ENCODE results near the gene PCSK2. TPM values are rescaled to one million over a fixed set of nuclear protein-coding genes. Genes with fewer than 3 reads are reported as not detected.

Gene PCSK2
- total RNA-seq, 1 experiment from 2014 or later: not detected

GRCh38 chr20:17493173-17493572 lies 266.3 kb downstream of the PCSK2 start:
- no peaks in the 10 kb centered on the region for H3K9me3 ChIP-seq (ENCODE audit: low read length)
- H2AFZ ChIP-seq (ENCODE audit: low read length): no peak overlapping the region
- H3K9ac ChIP-seq (ENCODE audit: low read length): no peak overlapping the region
- no peak overlapping the region for H3K4me2 ChIP-seq (ENCODE audit: low read depth, low read length, poor library complexity, severe bottlenecking)
- H4K20me1 ChIP-seq (ENCODE audit: insufficient read depth, low read depth, low read length): no peaks in the 10 kb centered on the region
- H3K27me3 ChIP-seq (ENCODE audit: low read length): no peaks in the 10 kb centered on the region
- no peaks in the 10 kb centered on the region for H3K79me2 ChIP-seq (ENCODE audit: low read length)
- H3K4me1 ChIP-seq (ENCODE audit: low read length): no peaks in the 10 kb centered on the region
- DNase-seq: no peak
- H3K9me2 ChIP-seq (replicated peaks; ENCODE audit: insufficient read depth, low read length): no peaks in the 10 kb centered on the region
- H3K4me3 ChIP-seq (ENCODE audit: low read length): no peak overlapping the region
- H3K36me3 ChIP-seq (ENCODE audit: insufficient read depth, low read length): no peaks in the 10 kb centered on the region
- H3K27ac ChIP-seq (ENCODE audit: low read length): no peak overlapping the region

- Histone ChIP-seq H2AFZ (ENCODE audit: low read length) (no peak overlapping the region), H3K9ac (ENCODE audit: low read length) (no peak overlapping the region), H3K27me3 (ENCODE audit: low read length) (no peaks in the 10 kb centered on the region), H3K36me3 (ENCODE audit: insufficient read depth, low read length) (no peaks in the 10 kb centered on the region), H3K9me3 (ENCODE audit: low read length) (no peaks in the 10 kb centered on the region), H3K27ac (ENCODE audit: low read length) (no peak overlapping the region), H3K4me1 (ENCODE audit: low read length) (no peaks in the 10 kb centered on the region), H3K9me2 (replicated peaks; ENCODE audit: insufficient read depth, low read length) (no peaks in the 10 kb centered on the region), H4K20me1 (ENCODE audit: insufficient read depth, low read depth, low read length) (no peaks in the 10 kb centered on the region), H3K79me2 (ENCODE audit: low read length) (no peaks in the 10 kb centered on the region), H3K4me2 (ENCODE audit: low read depth, low read length, poor library complexity, severe bottlenecking) (no peak overlapping the region), H3K4me3 (ENCODE audit: low read length) (no peak overlapping the region)
- no peak for DNase-seq
Observed at GRCh38 chr20:17494201-17494600, 267.4 kb downstream of the PCSK2 start.

DNA sequence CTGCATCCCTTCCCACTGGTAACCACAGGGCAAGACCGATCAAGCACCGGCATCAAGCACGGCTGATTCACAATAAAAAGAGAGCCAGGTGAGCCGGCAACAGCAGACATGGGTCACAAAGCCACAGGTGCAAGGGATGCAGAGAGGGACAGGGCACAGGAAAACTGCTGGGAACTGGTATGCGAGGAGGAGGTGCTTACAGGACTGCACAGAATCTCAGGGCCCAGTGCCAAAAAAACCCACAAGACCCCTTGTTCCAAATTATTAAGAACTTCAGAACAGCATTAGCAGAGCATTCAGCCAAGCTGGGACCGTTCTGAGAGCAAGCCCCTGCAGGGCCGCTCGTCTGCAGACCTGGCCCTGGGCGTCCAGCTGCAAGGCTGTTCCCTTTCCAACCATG lies 269.0 kb downstream of the PCSK2 start:
- H2AFZ ChIP-seq (ENCODE audit: low read length): no peak overlapping the region
- H3K9me3 ChIP-seq (ENCODE audit: low read length): no peaks in the 10 kb centered on the region
- H3K27me3 ChIP-seq (ENCODE audit: low read length): no peaks in the 10 kb centered on the region
- no peaks in the 10 kb centered on the region for H3K79me2 ChIP-seq (ENCODE audit: low read length)
- H3K9me2 ChIP-seq (replicated peaks; ENCODE audit: insufficient read depth, low read length): no peaks in the 10 kb centered on the region
- H3K4me3 ChIP-seq (ENCODE audit: low read length): no peak overlapping the region
- no peaks in the 10 kb centered on the region for H3K36me3 ChIP-seq (ENCODE audit: insufficient read depth, low read length)
- H3K4me2 ChIP-seq (ENCODE audit: low read depth, low read length, poor library complexity, severe bottlenecking): no peak overlapping the region
- no peak overlapping the region for H3K27ac ChIP-seq (ENCODE audit: low read length)
- no peak for DNase-seq
- H3K4me1 ChIP-seq (ENCODE audit: low read length): no peaks in the 10 kb centered on the region
- H3K9ac ChIP-seq (ENCODE audit: low read length): no peak overlapping the region
- no peaks in the 10 kb centered on the region for H4K20me1 ChIP-seq (ENCODE audit: insufficient read depth, low read depth, low read length)

DNA sequence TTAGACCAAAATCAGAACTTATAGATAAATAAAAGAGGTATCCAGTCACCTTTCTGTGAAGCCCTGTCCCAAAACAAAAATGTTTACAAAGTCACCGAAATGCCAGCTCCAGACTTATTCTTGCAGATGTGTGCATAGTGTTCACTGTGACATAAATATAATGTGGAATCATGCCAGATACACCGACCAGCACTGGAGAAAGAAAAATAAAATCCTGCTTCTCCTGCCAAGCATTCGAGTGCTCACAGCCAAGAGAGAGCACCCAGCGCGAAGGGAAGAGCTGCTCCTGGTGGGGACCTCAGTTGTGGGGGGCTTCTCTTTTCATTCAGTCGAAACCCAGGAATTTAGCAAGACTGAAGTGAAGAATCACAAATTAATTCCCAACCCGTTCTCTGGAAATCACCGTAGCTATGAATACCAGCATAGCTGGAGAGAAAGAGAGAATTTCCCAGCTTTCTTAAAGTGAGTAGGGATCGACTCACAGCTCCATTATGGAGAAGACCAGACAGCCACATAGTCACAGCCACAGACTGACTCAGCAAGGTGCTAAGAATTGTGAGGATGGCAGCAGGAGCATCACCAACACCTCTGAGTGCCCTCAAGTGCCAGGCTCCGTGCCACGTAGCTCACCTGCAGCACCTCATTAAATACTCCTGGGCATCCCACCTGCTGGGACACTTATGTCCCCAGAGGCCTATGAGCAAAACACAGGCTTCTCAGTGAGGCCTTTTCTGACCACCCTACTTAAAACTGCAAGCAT lies 271.2 kb downstream of the PCSK2 start:
- no peaks in the 10 kb centered on the region for H3K36me3 ChIP-seq (ENCODE audit: insufficient read depth, low read length)
- H2AFZ ChIP-seq (ENCODE audit: low read length): no peak overlapping the region
- no peaks in the 10 kb centered on the region for H3K27me3 ChIP-seq (ENCODE audit: low read length)
- H3K4me1 ChIP-seq (ENCODE audit: low read length): no peaks in the 10 kb centered on the region
- H3K9ac ChIP-seq (ENCODE audit: low read length): no peak overlapping the region
- DNase-seq: no peak
- no peaks in the 10 kb centered on the region for H3K9me2 ChIP-seq (replicated peaks; ENCODE audit: insufficient read depth, low read length)
- H3K4me3 ChIP-seq (ENCODE audit: low read length): no peak overlapping the region
- no peak overlapping the region for H3K4me2 ChIP-seq (ENCODE audit: low read depth, low read length, poor library complexity, severe bottlenecking)
- H4K20me1 ChIP-seq (ENCODE audit: insufficient read depth, low read depth, low read length): no peaks in the 10 kb centered on the region
- no peaks in the 10 kb centered on the region for H3K9me3 ChIP-seq (ENCODE audit: low read length)
- H3K27ac ChIP-seq (ENCODE audit: low read length): no peak overlapping the region
- no peaks in the 10 kb centered on the region for H3K79me2 ChIP-seq (ENCODE audit: low read length)

GRCh38 chr20:17498641-17499040 lies 271.8 kb downstream of the PCSK2 start:
- Histone ChIP-seq H3K27me3 (ENCODE audit: low read length) (no peaks in the 10 kb centered on the region), H3K27ac (ENCODE audit: low read length) (no peak overlapping the region), H3K9me3 (ENCODE audit: low read length) (no peaks in the 10 kb centered on the region), H3K36me3 (ENCODE audit: insufficient read depth, low read length) (no peaks in the 10 kb centered on the region), H3K4me2 (ENCODE audit: low read depth, low read length, poor library complexity, severe bottlenecking) (no peak overlapping the region), H3K79me2 (ENCODE audit: low read length) (no peaks in the 10 kb centered on the region), H4K20me1 (ENCODE audit: insufficient read depth, low read depth, low read length) (no peaks in the 10 kb centered on the region), H3K9ac (ENCODE audit: low read length) (no peak overlapping the region), H3K4me3 (ENCODE audit: low read length) (no peak overlapping the region), H3K4me1 (ENCODE audit: low read length) (no peaks in the 10 kb centered on the region), H3K9me2 (replicated peaks; ENCODE audit: insufficient read depth, low read length) (no peaks in the 10 kb centered on the region), H2AFZ (ENCODE audit: low read length) (no peak overlapping the region)
- DNase-seq: no peak

DNA sequence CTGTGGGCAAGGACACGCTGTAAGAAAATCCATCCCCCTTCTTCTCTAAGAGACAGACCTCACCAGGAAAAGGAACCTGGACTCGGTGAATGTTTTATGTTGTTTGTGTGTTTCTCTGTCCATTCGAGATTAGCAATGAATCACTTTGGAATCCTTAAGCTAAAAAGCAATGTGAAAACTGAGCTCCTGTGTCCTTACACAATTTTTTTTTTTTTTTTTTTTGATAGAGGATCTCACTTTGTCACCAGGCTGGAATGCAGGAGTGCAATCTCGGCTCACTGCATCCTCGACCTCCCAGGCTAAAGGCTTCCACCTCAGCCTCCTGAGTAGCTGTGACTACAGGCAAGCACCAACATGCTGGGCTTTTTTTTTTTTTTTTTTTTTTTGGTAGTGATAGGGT lies 272.2 kb downstream of the PCSK2 start:
- no peak overlapping the region for H3K4me2 ChIP-seq (ENCODE audit: low read depth, low read length, poor library complexity, severe bottlenecking)
- no peaks in the 10 kb centered on the region for H3K4me1 ChIP-seq (ENCODE audit: low read length)
- H3K9ac ChIP-seq (ENCODE audit: low read length): no peak overlapping the region
- H3K27ac ChIP-seq (ENCODE audit: low read length): no peak overlapping the region
- H3K4me3 ChIP-seq (ENCODE audit: low read length): no peak overlapping the region
- DNase-seq: no peak
- H3K27me3 ChIP-seq (ENCODE audit: low read length): no peaks in the 10 kb centered on the region
- H3K9me2 ChIP-seq (replicated peaks; ENCODE audit: insufficient read depth, low read length): no peaks in the 10 kb centered on the region
- no peaks in the 10 kb centered on the region for H3K9me3 ChIP-seq (ENCODE audit: low read length)
- H4K20me1 ChIP-seq (ENCODE audit: insufficient read depth, low read depth, low read length): no peaks in the 10 kb centered on the region
- no peaks in the 10 kb centered on the region for H3K36me3 ChIP-seq (ENCODE audit: insufficient read depth, low read length)
- no peak overlapping the region for H2AFZ ChIP-seq (ENCODE audit: low read length)
- H3K79me2 ChIP-seq (ENCODE audit: low read length): no peaks in the 10 kb centered on the region

- Histone ChIP-seq H3K4me1 (ENCODE audit: low read length) (peaks cover 4% of the 10 kb centered on the region), H3K9ac (ENCODE audit: low read length) (no peak overlapping the region), H3K27ac (ENCODE audit: low read length) (no peak overlapping the region), H3K36me3 (ENCODE audit: insufficient read depth, low read length) (no peaks in the 10 kb centered on the region), H3K79me2 (ENCODE audit: low read length) (no peaks in the 10 kb centered on the region), H3K9me2 (replicated peaks; ENCODE audit: insufficient read depth, low read length) (no peaks in the 10 kb centered on the region), H3K9me3 (ENCODE audit: low read length) (no peaks in the 10 kb centered on the region), H2AFZ (ENCODE audit: low read length) (no peak overlapping the region), H4K20me1 (ENCODE audit: insufficient read depth, low read depth, low read length) (no peaks in the 10 kb centered on the region), H3K4me3 (ENCODE audit: low read length) (no peak overlapping the region), H3K4me2 (ENCODE audit: low read depth, low read length, poor library complexity, severe bottlenecking) (no peak overlapping the region), H3K27me3 (ENCODE audit: low read length) (no peaks in the 10 kb centered on the region)
- DNase-seq: no peak
Observed at GRCh38 chr20:17500271-17500670, 273.4 kb downstream of the PCSK2 start.

DNA sequence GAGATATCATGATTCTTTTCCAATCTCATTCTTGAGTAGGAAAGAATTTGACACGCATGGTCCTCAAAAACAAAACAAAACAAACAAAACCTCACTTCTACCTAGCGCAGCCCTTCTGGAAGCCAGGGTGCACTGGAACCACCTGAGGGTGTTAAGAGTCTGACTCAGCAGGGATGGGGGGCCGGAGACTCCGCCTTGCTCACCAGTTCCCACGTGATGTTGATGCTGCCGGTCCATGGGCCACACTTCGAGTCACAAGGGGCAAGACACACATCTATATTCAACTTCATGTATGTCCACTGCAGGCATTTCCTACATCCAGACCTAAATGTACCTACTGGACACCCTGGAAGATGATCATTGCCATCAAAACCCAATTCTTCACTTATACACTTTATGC lies 274.0 kb downstream of the PCSK2 start:
- no peaks in the 10 kb centered on the region for H3K36me3 ChIP-seq (ENCODE audit: insufficient read depth, low read length)
- H3K9me2 ChIP-seq (replicated peaks; ENCODE audit: insufficient read depth, low read length): no peaks in the 10 kb centered on the region
- no peaks in the 10 kb centered on the region for H4K20me1 ChIP-seq (ENCODE audit: insufficient read depth, low read depth, low read length)
- H2AFZ ChIP-seq (ENCODE audit: low read length): no peak overlapping the region
- H3K4me1 ChIP-seq (ENCODE audit: low read length): peaks cover 8% of the 10 kb centered on the region
- H3K4me2 ChIP-seq (ENCODE audit: low read depth, low read length, poor library complexity, severe bottlenecking): no peak overlapping the region
- no peaks in the 10 kb centered on the region for H3K9me3 ChIP-seq (ENCODE audit: low read length)
- H3K9ac ChIP-seq (ENCODE audit: low read length): no peak overlapping the region
- no peak overlapping the region for H3K4me3 ChIP-seq (ENCODE audit: low read length)
- no peaks in the 10 kb centered on the region for H3K27me3 ChIP-seq (ENCODE audit: low read length)
- H3K27ac ChIP-seq (ENCODE audit: low read length): no peak overlapping the region
- DNase-seq: no peak
- H3K79me2 ChIP-seq (ENCODE audit: low read length): no peaks in the 10 kb centered on the region

Data from Karpas-422 (cell line).